ENCODE data around the gene RASAL1.
A peak's percentile ranks its signal among the peaks of the same experiment; 100 is the strongest.

RASAL1 gene

GRCh38 chr12:113090740-113091139 is 44.8 kb downstream of the RASAL1 start:
- Mint-ChIP-seq H3K36me3 (peaks cover 20% of the 10 kb centered on the region), H3K9me3 (no peaks in the 10 kb centered on the region), H3K4me3 (no peak overlapping the region), H3K27me3 (no peaks in the 10 kb centered on the region), H3K27ac (peak overlapping the region; percentile 65), H3K4me1 (peaks cover 74% of the 10 kb centered on the region)
- ATAC-seq = peak; percentile 44

DNA sequence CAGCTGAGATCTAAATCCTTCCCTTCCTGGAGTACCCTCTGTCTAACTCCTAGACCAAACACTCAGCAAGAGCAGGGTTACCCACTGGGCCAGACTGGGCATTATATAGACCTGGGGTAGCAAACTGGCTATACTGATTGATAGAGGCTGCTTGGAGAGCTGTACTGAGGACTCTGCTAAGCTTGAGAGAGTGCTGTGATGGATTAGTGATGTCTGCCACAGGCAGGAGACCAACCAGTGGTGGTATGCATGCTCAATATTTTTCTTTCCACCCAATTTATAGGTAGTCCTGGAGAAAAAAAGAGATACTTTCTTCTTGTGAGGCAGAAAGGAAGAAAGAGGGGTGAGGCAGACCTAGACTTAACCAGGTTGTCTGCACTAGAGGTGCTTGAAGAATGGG is 45.7 kb downstream of the RASAL1 start:
- no peak for ATAC-seq
- peaks cover 18% of the 10 kb centered on the region for H3K36me3 Mint-ChIP-seq
- peak overlapping the region; percentile 65 for H3K27ac Mint-ChIP-seq
- no peak overlapping the region for H3K4me3 Mint-ChIP-seq
- H3K27me3 Mint-ChIP-seq = no peaks in the 10 kb centered on the region
- peaks cover 83% of the 10 kb centered on the region for H3K4me1 Mint-ChIP-seq
- H3K9me3 Mint-ChIP-seq = no peaks in the 10 kb centered on the region

GRCh38 chr12:113088971-113089756 is 46.4 kb downstream of the RASAL1 start:
- H3K4me1 Mint-ChIP-seq = peaks cover 89% of the 10 kb centered on the region
- ATAC-seq = peak; percentile 17
- peak overlapping the region; percentile 41 for H3K4me3 Mint-ChIP-seq

DNA sequence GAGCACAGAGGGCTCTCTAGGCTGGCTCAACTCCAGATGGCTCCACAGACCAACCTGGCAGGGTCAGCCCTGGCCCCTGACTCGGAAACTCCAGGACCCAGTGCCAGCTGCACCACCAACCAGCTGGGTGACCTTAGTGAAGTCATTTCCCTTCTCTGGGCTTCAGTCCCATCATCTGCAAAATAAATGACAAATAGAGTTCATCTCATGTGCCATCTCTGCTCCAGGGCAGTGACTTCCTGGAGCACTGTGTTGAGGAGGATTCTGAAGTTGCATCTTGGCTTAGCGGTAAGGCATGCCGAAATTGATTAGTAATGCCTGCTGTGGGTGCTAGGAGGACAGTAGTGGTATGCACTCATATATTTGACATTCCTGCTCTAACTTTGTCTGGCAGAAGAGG is 47.5 kb downstream of the RASAL1 start:
- no peaks in the 10 kb centered on the region for H3K9me3 Mint-ChIP-seq
- ATAC-seq = no peak
- H3K27ac Mint-ChIP-seq = peak overlapping the region; percentile 75
- peaks cover 26% of the 10 kb centered on the region for H3K36me3 Mint-ChIP-seq
- H3K4me3 Mint-ChIP-seq = no peak overlapping the region
- peaks cover 98% of the 10 kb centered on the region for H3K4me1 Mint-ChIP-seq
- no peaks in the 10 kb centered on the region for H3K27me3 Mint-ChIP-seq

More at GRCh38 chr12:113088971-113089756, 46.4 kb downstream of the RASAL1 start:
- peak overlapping the region; percentile 65 for H3K27ac Mint-ChIP-seq
- no peaks in the 10 kb centered on the region for H3K27me3 Mint-ChIP-seq
- H3K9me3 Mint-ChIP-seq = no peaks in the 10 kb centered on the region
- H3K36me3 Mint-ChIP-seq = peaks cover 18% of the 10 kb centered on the region

DNA sequence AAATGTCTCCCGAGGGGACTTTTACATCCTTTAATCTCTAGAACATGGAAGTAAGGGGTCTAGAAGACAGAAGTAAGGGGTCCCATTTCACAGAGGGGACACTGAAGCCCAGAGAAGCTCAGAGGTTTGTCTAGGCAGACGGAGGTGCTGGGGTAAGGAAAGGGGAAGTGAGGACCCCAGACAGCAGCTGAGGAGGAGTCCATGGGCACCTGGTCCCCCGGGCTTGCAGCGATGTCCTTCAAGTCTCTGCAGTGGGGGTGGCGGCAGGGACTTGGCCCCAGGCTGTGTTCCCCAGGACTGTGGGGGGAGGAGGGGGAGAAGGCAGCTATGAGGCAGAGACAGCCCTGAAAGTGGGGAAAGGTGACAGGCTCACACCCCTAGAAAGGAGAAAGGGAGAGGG is 48.4 kb downstream of the RASAL1 start:
- Mint-ChIP-seq H3K27ac (peak overlapping the region; percentile 75), H3K4me3 (peak overlapping the region; percentile 57), H3K27me3 (no peaks in the 10 kb centered on the region), H3K4me1 (peaks cover 98% of the 10 kb centered on the region), H3K9me3 (no peaks in the 10 kb centered on the region), H3K36me3 (peaks cover 35% of the 10 kb centered on the region)
- ATAC-seq = peak; percentile 61

DNA sequence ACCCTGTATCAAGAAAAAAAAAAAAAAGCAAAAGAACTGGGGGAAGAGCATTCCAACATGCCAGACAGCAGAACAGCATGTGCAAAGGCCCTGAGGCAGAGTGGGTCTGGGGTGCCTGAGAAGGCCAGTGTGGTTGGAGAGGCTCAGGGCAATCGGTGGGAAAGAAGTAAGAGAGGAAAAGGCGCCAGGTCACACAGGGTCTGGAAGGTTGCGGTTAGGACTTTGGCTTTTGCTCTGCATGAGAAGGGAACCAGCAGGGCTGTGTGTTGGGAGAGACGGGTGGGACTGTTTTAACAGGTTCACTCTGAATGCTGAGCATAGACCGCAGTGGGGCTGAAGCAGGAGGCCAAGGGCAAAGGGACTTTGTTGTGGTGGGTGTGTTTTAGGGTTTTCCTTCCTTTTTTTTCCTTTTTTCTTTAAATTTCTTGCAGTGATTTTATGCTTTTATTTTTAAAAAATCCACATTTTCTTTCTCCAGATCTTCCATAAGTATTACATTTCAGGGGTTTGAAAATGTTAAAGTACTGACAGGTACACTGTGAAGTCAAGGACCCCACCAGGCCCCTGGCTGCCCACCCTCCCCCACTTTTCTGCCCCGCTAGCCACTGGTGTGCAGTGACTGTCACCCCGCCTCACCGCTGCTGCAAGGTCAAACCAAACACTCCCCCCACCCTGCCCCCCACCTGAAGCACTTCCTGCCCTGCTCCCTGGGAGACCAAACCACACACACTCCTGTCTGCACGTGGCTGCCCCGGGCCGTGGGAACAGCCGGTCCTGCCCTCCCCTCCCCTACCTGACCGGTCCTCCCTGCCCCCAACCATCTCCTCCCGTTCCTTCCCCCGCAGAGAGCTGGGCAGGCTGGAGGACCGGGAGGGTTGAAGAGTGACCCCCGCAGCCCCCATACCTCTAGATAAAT is 49.1 kb downstream of the RASAL1 start:
- H3K27ac Mint-ChIP-seq = peak overlapping the region; percentile 75
- peaks cover 98% of the 10 kb centered on the region for H3K4me1 Mint-ChIP-seq
- peak; percentile 60 for ATAC-seq
- H3K36me3 Mint-ChIP-seq = peaks cover 40% of the 10 kb centered on the region
- no peaks in the 10 kb centered on the region for H3K9me3 Mint-ChIP-seq
- H3K4me3 Mint-ChIP-seq = peak overlapping the region; percentile 57
- no peaks in the 10 kb centered on the region for H3K27me3 Mint-ChIP-seq

DNA sequence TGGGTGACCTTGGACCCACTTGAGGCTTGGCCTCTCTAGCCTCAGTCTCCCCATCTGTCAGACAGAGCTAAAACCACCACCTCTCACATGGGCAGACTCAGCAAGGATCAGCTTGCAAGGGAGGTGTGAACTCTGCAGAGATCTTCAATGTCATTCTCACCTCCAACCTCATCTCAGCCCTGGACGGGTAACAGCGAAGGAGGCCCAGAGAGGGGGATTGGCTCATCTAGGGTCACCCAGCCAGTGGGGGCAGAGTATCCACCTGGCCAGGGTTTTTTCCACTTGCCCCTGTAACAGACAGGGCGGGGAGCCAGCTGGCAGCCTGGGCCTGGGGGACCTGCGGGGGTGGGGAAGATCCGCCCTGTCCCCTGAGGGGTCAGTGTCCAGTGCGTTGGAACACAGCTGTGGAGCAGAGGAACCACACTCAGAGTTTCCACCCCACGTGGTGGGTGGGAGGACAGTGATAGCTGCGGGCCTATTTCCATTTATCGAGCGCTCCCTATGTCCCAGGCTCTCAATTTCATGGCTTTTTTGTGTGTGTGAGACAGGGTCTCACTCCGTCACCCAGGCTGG is 51.6 kb downstream of the RASAL1 start:
- H3K36me3 Mint-ChIP-seq = peaks cover 61% of the 10 kb centered on the region
- H3K27ac Mint-ChIP-seq = peak overlapping the region; percentile 44
- no peaks in the 10 kb centered on the region for H3K27me3 Mint-ChIP-seq
- ATAC-seq = peak; percentile 58
- H3K4me1 Mint-ChIP-seq = peaks cover 97% of the 10 kb centered on the region
- no peaks in the 10 kb centered on the region for H3K9me3 Mint-ChIP-seq
- H3K4me3 Mint-ChIP-seq = no peak overlapping the region

GRCh38 chr12:113082486-113083148 is 52.9 kb downstream of the RASAL1 start:
- Mint-ChIP-seq H3K4me3 (no peak overlapping the region), H3K4me1 (peaks cover 93% of the 10 kb centered on the region), H3K9me3 (no peaks in the 10 kb centered on the region), H3K36me3 (peaks cover 61% of the 10 kb centered on the region), H3K27ac (peak overlapping the region; percentile 1), H3K27me3 (no peaks in the 10 kb centered on the region)
- no peak for ATAC-seq

GRCh38 chr12:113081873-113082272 is 53.7 kb downstream of the RASAL1 start:
- H3K36me3 Mint-ChIP-seq = peaks cover 55% of the 10 kb centered on the region
- no peaks in the 10 kb centered on the region for H3K9me3 Mint-ChIP-seq
- ATAC-seq = no peak
- H3K4me1 Mint-ChIP-seq = peaks cover 93% of the 10 kb centered on the region
- peak overlapping the region; percentile 1 for H3K27ac Mint-ChIP-seq
- H3K27me3 Mint-ChIP-seq = no peaks in the 10 kb centered on the region
- H3K4me3 Mint-ChIP-seq = no peak overlapping the region

GRCh38 chr12:113077859-113078255 is 57.7 kb downstream of the RASAL1 start:
- Mint-ChIP-seq H3K27ac (peak overlapping the region; percentile 36), H3K36me3 (peaks cover 49% of the 10 kb centered on the region), H3K27me3 (no peaks in the 10 kb centered on the region), H3K4me3 (no peak overlapping the region), H3K4me1 (peaks cover 92% of the 10 kb centered on the region), H3K9me3 (no peaks in the 10 kb centered on the region)
- no peak for ATAC-seq

GRCh38 chr12:113077057-113077858 is 58.3 kb downstream of the RASAL1 start:
- Mint-ChIP-seq H3K4me3 (peak overlapping the region; percentile 53), H3K4me1 (peaks cover 89% of the 10 kb centered on the region), H3K9me3 (no peaks in the 10 kb centered on the region), H3K27me3 (no peaks in the 10 kb centered on the region), H3K27ac (peak overlapping the region; percentile 36), H3K36me3 (peaks cover 43% of the 10 kb centered on the region)
- no peak for ATAC-seq

- peaks cover 31% of the 10 kb centered on the region for H3K36me3 Mint-ChIP-seq
- H3K27me3 Mint-ChIP-seq = no peaks in the 10 kb centered on the region
- H3K4me3 Mint-ChIP-seq = peak overlapping the region; percentile 63
- ATAC-seq = peak; percentile 96
- peak overlapping the region; percentile 79 for H3K27ac Mint-ChIP-seq
- H3K9me3 Mint-ChIP-seq = no peaks in the 10 kb centered on the region
- peaks cover 87% of the 10 kb centered on the region for H3K4me1 Mint-ChIP-seq
Measured at GRCh38 chr12:113075137-113075683, 60.4 kb downstream of the RASAL1 start.

DNA sequence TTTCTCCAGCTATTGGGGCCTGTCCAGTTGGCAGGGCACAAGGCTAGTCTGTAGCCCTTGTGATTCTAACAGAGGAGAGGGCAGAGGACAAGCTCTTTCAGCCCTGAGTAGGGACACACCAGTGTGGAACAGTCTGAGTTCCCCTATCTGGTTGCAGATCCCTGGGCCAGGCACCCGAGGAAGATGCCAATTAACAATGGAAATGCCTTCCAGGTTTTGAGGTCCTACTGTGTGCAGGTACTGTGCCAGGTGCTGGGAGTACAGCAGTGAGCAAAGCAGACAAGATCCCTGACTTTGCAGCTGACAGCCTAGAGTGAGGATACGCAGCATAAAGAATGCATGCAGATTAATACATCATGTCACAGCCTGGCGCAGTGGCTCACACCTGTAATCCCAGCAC is 62.0 kb downstream of the RASAL1 start:
- ATAC-seq = no peak
- Mint-ChIP-seq H3K27ac (peak overlapping the region; percentile 79), H3K27me3 (no peaks in the 10 kb centered on the region), H3K4me1 (peaks cover 87% of the 10 kb centered on the region), H3K36me3 (peaks cover 22% of the 10 kb centered on the region), H3K4me3 (no peak overlapping the region), H3K9me3 (no peaks in the 10 kb centered on the region)

DNA sequence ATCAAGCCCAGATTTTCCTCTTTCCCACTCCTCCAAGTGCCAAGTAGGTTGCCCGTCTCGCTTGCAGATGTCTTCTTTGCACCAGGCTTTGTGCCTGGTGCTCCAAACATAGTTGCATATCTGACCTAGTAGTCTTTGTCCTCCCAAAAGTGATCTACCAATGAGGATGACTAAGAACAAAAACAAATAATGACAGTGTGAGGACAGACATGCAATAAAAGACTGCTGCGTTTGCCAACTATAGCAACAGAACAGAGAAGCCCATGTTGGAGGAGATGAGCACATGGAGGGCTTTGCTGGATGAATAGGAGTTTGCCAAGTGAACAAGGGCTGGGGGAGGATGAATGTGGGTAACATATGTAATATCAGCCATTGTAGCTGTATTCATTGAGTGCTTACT is 63.4 kb downstream of the RASAL1 start:
- Mint-ChIP-seq H3K4me3 (no peak overlapping the region), H3K9me3 (no peaks in the 10 kb centered on the region), H3K27ac (peak overlapping the region; percentile 15), H3K27me3 (no peaks in the 10 kb centered on the region), H3K4me1 (peaks cover 91% of the 10 kb centered on the region), H3K36me3 (peaks cover 29% of the 10 kb centered on the region)
- ATAC-seq = no peak
